Activated CD4-positive, alpha-beta T cell treated with anti-CD3 and anti-CD28 coated beads, Interleukin-2, Interleukin-4, amounts not matched to agents 100 ng/mL and 50 ng/mL, durations not matched to agents 16 hours and 8 hours (primary cell): Measurements from ENCODE around the gene TMEM87A.
A peak's percentile ranks its signal among the peaks of the same experiment; 100 is the strongest.

ENCODE experiments used
- DNase-seq: peaks from one replicate; pipeline ENCODE4 v3.0.0-alpha.2; 2020; ENCODE audit warnings: low spot score

The TMEM87A gene

GRCh38 chr15:42202653-42203052 is 70.6 kb downstream of the TMEM87A start:
- no peak for DNase-seq

- DNase-seq = no peak
Observed at GRCh38 chr15:42201801-42202200, 71.4 kb downstream of the TMEM87A start.

DNA sequence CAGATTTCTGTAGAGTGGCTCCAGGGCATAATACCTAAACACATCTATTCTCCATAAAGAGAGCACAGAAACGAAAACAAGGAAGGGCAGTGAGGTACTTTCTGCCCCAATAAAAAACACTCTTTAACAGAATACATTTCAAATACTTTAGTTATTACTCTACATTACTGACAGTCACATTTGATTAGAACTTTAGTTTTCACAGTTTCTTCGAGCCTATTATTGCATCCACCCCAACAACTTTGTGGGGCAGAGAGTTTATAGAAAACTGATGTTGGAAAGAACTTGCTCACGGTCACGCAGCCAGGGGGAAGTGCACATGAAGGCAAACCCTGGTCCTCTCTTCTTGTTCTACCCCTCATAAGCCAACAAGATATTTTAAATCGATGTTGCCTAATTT is 74.1 kb downstream of the TMEM87A start:
- no peak for DNase-seq

- DNase-seq = no peak
Observed at GRCh38 chr15:42198516-42198915, 74.7 kb downstream of the TMEM87A start.

DNA sequence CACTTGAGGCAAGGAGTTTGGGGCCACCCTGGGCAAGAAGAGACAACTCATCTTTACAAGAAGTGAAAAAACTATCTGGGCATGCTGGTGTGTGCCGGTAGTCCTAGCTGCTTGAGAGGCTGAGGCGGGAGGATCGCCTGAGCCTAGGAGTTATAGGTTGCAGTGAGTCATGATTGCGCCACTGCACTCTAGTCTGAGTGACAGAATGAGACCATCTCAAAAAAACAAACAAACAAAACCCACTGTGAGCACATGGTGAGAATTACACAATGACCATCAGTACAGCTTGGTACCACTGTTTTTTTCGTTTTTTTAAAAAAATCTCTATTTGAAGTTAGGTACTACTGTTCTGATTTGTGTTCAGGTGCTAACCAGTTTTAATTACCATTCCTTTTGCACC is 78.7 kb downstream of the TMEM87A start:
- DNase-seq = no peak

DNA sequence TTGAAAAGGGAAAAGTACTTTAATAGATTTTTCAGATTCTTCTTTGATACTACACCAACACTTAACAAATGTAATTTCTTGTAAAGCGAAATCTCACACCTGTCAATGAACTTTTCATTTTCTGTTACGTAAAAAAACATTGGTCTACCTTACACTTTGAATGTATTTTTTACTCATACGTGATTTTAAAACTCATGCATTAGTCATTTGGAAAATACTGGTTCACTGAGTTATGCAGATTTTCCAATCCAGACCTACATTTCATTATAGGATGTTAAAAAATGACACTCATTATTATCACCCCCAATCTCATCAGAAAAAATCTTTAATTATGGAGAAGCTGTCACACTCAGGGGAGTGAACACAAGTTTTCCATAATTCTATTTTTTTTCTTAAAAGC is 79.8 kb downstream of the TMEM87A start:
- DNase-seq = peak; percentile 58

- DNase-seq = peak; percentile 27
Observed at GRCh38 chr15:42191610-42192346, 81.5 kb downstream of the TMEM87A start.

GRCh38 chr15:42190370-42190769 is 82.9 kb downstream of the TMEM87A start:
- no peak for DNase-seq

- no peak for DNase-seq
Observed at GRCh38 chr15:42185801-42186200, 87.4 kb downstream of the TMEM87A start.

DNA sequence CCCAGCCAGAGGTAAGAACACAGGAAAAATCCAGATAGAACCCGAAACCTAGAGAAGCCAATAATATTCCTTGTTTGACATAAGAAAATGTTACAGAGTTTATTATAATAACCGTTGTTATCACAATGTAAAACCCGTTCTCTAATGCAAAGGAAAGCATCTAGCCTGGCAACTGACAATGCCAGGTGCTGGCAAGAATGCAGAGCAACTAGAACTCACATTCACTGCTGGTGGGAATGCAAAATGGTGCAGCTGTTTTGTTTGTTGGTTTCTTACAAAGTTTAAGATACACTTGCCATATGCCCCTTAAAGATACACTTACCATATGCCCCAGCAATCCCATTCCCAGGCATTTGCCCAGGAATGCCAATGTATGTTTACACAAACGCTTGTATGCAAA is 88.5 kb downstream of the TMEM87A start:
- DNase-seq = no peak

- no peak for DNase-seq
Observed at GRCh38 chr15:42184296-42184695, 88.9 kb downstream of the TMEM87A start.

GRCh38 chr15:42182961-42183360 is 90.3 kb downstream of the TMEM87A start:
- no peak for DNase-seq

GRCh38 chr15:42182328-42182886 is 90.8 kb downstream of the TMEM87A start:
- no peak for DNase-seq

- no peak for DNase-seq
Observed at GRCh38 chr15:42178056-42178455, 95.2 kb downstream of the TMEM87A start.

- no peak for DNase-seq
Observed at GRCh38 chr15:42175671-42176070, 97.6 kb downstream of the TMEM87A start.

DNA sequence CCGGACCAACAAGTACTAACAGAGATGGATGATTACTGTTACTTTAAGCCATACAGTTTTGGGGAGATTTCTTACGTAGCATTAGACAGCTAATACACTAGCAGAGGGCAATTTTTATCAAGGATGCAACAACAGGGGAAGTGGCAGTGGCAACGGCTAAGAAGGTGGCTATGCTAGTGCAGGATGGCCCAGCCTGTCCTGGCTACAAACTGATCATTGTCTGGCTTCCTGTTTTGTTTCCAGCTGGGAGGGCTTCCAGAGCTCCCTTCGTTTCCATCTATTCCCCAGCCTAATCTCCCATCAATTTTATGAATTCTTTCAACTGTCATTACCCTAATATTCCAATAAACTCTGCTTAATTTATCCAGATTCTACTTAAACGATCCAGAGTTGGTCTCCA is 100.8 kb downstream of the TMEM87A start:
- DNase-seq = no peak

DNA sequence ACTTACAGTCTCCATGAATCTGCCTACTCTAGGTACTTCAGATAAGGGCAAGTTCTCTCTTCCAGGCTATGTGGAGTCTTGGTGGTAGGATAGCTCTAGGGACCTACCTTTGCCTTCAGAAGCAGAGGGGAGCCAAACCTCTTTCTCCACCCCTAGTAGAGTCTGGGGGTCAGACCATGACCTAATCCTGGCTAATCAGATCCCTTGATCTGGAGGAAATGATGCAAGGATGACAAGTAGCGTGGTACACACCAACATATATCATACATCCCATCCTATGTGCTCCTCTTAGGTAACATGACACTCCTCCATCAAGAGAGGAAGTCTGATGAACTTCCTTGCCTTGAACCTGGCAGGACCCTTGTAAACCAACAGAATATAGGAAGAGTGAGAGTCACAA is 101.4 kb downstream of the TMEM87A start:
- no peak for DNase-seq

DNA sequence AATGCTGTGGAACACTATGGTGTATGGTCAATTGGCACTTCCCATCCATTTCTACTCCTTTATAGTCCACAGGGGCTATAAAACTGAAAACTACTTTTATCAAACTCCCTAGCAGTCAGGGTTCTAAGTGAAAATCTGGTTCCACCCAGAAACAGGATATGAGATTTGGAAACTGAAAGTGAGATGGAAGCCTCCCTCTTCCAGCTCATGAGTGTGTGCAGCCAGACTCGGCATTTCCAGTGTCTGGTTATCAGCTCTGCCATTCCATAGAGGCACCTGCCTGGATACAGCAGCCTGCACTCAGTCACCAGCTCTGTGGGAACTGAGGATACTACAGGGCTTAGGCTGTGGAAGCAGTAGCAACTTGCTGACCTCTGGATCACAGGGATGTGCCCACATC is 102.1 kb downstream of the TMEM87A start:
- no peak for DNase-seq

DNA sequence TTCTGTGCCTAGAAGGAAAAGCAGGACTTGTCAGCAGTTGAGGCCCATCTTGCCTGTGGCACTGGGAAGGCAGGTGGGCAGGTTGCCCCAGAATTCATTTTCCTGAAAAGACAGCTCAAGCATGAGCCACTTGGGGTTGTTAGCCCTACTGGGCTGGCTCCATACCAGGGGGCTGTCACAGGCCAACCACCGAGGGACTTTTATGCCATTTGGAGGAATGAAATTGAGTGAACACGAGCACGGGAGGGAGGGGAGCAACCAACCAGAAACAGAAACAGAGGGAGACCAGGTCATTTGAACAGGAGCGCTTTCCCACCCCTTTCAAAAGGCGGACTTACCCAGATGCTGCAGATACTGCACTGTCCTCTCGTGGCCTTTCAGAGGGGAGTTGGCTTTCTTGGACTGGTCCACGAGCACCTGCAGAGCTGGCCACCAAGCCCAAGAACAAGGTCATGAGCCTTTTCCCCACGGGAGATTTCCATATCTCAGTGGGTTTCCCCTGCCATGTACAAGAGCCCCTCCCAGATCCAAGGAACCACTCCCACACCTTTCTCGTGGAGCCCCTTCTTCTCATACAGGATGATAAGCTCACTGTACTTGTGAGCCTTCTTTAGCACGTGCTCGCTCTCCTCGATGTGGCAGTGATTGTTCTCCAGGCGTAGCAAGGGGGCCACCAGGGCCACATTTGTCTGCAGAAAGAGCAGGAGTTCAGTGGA is 106.8 kb downstream of the TMEM87A start:
- no peak for DNase-seq

- no peak for DNase-seq
Observed at GRCh38 chr15:42165106-42165505, 108.1 kb downstream of the TMEM87A start.

DNA sequence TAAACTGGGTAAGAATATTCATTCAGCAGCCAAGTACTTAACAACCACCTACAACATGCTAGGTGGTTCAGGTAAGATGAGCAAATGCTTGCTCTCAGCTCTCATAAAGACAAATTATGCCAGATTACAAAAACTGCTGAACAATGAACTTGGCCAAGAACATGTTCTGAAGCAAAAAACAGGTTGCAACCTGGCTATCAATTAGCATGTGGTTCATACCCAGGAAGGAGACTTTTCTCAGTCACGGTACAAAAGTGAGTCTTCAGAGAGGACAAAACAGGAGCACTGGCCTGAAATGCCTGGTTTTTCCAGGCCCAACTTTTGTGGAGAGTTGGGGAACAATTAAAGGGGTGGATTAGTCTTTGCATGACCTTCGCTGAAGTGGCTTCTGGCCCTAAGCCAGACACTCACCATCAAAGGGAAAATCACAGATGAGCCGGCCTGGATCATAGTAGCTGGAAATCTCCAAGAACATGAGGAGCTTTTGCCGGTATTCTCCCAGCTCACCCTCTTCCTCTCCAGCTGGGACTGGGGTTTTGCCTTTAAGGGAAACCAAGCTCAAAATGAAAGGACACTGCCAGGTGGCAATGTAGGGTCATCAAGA is 109.2 kb downstream of the TMEM87A start:
- DNase-seq = no peak

- no peak for DNase-seq
Observed at GRCh38 chr15:42163291-42163690, 109.9 kb downstream of the TMEM87A start.
